KMS-11 (cell line): ENCODE data around the gene FNBP1.

Experiments
- H2AFZ ChIP-seq: fragments of 200-600 bp; sonication (generic); 2 replicates; pipeline ENCODE4 v1.6.1; 2016; ENCODE audit warnings: antibody characterized with exemption, mixed run types, low read depth
- H3K27ac ChIP-seq: fragments of 200-600 bp; sonication (generic); 2 replicates; pipeline ENCODE4 v1.6.1; 2016; ENCODE audit warnings: mild to moderate bottlenecking, mixed run types
- H3K27me3 ChIP-seq: fragments of 200-600 bp; sonication (generic); 2 replicates; pipeline ENCODE4 v1.6.1; 2017; ENCODE audit warnings: mild to moderate bottlenecking, low read depth, mixed run types, moderate library complexity; ENCODE audit not compliant: insufficient read depth
- H3K36me3 ChIP-seq: fragments of 200-600 bp; sonication (generic); 2 replicates; pipeline ENCODE4 v1.6.1; 2017; ENCODE audit warnings: mild to moderate bottlenecking, mixed run types; ENCODE audit not compliant: insufficient read depth
- H3K4me1 ChIP-seq: fragments of 200-600 bp; sonication (generic); 2 replicates; pipeline ENCODE4 v1.6.1; 2016; ENCODE audit warnings: mild to moderate bottlenecking, low read depth, mixed run types; ENCODE audit not compliant: poor library complexity, severe bottlenecking
- H3K4me2 ChIP-seq: fragments of 200-600 bp; sonication (generic); 2 replicates; pipeline ENCODE4 v1.7.0; 2016; ENCODE audit warnings: mild to moderate bottlenecking, mixed run types
- H3K4me3 ChIP-seq: fragments of 200-600 bp; sonication (generic); IDR thresholded peaks from 2 replicates; pipeline ENCODE4 v1.6.1; 2017; ENCODE audit warnings: low read depth, low read length, mixed read lengths; ENCODE audit not compliant: insufficient read depth
- H3K79me2 ChIP-seq: fragments of 200-600 bp; sonication (generic); 2 replicates; pipeline ENCODE4 v1.6.1; 2016; ENCODE audit warnings: low read depth, mixed run types; ENCODE audit not compliant: insufficient read depth
- H3K9ac ChIP-seq: fragments of 200-600 bp; sonication (generic); 2 replicates; pipeline ENCODE4 v1.6.1; 2016; ENCODE audit warnings: mild to moderate bottlenecking, mixed run types
- H4K20me1 ChIP-seq: fragments of 200-600 bp; sonication (generic); 2 replicates; pipeline ENCODE4 v1.6.1; 2016; ENCODE audit warnings: mild to moderate bottlenecking, mixed run types; ENCODE audit not compliant: insufficient read depth
- TF ChIP-seq, protein P1 (sequence below): fragments of 200-600 bp; sonication (generic); conservative IDR thresholded peaks from 2 replicates; pipeline ENCODE4 v1.6.1; 2017; ENCODE audit warnings: low read depth, mild to moderate bottlenecking, antibody characterized with exemption, low read length, moderate library complexity, mixed read lengths

FNBP1 gene

DNA sequence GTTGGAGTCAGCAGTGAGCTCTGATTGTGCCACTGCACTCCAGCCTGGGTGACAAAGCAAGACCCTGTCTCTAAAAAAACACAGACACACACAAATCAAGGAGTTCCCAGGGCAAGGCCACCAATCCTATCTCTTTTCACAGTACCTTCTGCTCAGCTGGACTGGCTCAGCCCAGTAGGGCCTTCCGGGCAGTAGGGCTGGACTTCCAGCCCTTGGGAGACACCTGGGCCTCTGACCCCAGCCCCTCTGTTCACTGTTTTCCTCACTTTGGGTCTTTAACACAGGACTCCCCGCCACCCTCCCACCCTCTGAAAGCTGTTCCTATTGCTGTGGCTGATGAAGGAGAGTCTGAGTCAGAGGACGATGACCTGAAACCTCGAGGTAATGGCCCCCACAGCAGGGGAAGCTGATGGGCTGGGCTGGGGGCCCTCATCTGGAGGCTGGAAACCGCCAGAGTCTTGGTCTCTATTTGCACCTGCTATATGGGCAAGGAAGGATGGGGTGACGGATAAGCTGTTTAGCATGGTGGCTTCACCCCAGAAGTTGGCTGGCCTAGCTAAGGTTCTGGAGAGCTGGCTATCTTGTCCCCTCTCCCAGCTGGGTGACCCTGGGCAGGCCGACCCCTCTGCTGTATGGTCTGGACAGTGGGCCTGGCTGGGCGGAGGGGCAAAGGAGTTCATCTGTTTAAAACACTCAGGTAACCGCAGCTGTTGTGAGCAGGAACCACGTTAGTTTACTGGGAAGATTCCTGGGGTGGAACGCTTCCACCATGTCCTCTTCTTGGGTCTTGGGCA is 182.1 kb downstream of the FNBP1 start:
- TF ChIP-seq, protein P1, sequence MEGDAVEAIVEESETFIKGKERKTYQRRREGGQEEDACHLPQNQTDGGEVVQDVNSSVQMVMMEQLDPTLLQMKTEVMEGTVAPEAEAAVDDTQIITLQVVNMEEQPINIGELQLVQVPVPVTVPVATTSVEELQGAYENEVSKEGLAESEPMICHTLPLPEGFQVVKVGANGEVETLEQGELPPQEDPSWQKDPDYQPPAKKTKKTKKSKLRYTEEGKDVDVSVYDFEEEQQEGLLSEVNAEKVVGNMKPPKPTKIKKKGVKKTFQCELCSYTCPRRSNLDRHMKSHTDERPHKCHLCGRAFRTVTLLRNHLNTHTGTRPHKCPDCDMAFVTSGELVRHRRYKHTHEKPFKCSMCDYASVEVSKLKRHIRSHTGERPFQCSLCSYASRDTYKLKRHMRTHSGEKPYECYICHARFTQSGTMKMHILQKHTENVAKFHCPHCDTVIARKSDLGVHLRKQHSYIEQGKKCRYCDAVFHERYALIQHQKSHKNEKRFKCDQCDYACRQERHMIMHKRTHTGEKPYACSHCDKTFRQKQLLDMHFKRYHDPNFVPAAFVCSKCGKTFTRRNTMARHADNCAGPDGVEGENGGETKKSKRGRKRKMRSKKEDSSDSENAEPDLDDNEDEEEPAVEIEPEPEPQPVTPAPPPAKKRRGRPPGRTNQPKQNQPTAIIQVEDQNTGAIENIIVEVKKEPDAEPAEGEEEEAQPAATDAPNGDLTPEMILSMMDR: no peak
- no peaks in the 10 kb centered on the region for H3K4me1 ChIP-seq
- H3K36me3 ChIP-seq: no peaks in the 10 kb centered on the region
- no peaks in the 10 kb centered on the region for H3K79me2 ChIP-seq
- no peak overlapping the region for H2AFZ ChIP-seq
- no peak overlapping the region for H3K4me2 ChIP-seq
- no peaks in the 10 kb centered on the region; the same call in 1 of the 2 replicates for H4K20me1 ChIP-seq
- no peak overlapping the region for H3K4me3 ChIP-seq
- no peaks in the 10 kb centered on the region for H3K27me3 ChIP-seq
- no peak overlapping the region for H3K9ac ChIP-seq
- H3K27ac ChIP-seq: no peak overlapping the region

DNA sequence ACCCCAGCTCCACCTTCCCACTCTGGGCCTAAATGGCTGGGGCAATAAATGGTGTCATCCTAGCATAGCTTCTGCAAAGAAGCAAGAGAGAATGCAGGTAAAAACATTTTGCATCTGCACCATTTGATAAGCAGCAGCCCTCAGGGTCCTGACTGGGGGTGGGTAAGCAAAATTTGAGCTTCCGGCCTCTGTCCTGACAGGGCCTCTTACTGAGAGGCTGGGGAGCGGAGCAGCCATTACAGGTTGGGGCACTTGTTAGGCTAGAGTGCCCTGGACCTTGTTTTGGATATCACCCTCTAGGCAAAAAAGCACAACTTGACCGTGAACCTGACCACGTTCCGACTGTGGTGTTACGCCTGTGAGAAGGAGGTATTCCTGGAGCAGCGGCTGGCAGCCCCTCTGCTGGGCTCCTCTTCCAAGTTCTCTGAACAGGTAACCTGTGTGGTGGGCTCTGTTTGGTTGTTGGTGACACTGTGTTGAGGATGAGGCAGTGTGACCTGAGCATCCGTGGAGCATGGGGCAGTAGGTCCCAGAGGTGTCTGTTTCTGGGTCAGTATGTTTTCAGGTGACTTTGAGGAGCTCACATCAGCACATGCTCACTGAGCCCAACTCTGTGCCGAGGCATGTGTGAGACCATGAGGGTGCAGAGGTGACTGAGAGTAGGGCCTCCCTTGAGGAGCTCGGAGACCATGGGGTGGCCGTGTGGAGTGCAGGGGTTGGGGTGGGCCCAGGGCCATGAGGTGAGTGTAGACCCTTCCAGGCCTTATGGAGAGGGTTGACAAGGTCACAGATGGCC is 184.6 kb downstream of the FNBP1 start:
- Histone ChIP-seq H3K4me1 (no peaks in the 10 kb centered on the region), H3K36me3 (no peaks in the 10 kb centered on the region), H3K9ac (no peak overlapping the region), H3K27ac (no peak overlapping the region), H4K20me1 (no peaks in the 10 kb centered on the region; the same call in 1 of the 2 replicates), H3K27me3 (no peaks in the 10 kb centered on the region), H3K4me2 (no peak overlapping the region), H3K79me2 (no peaks in the 10 kb centered on the region), H3K4me3 (no peak overlapping the region), H2AFZ (no peak overlapping the region)
- TF ChIP-seq, protein P1: no peak

- Histone ChIP-seq H4K20me1 (no peaks in the 10 kb centered on the region; the same call in 1 of the 2 replicates), H2AFZ (no peak overlapping the region), H3K36me3 (no peaks in the 10 kb centered on the region), H3K4me2 (no peak overlapping the region), H3K4me3 (no peak overlapping the region), H3K27me3 (no peaks in the 10 kb centered on the region), H3K79me2 (no peaks in the 10 kb centered on the region), H3K27ac (no peak overlapping the region), H3K4me1 (no peaks in the 10 kb centered on the region), H3K9ac (no peak overlapping the region)
- TF ChIP-seq, protein P1: no peak
Measured at GRCh38 chr9:129857207-129857606, 185.8 kb downstream of the FNBP1 start.

GRCh38 chr9:129854588-129855110 is 188.3 kb downstream of the FNBP1 start:
- Histone ChIP-seq H3K9ac (no peak overlapping the region), H2AFZ (no peak overlapping the region), H3K79me2 (no peaks in the 10 kb centered on the region), H3K4me3 (no peak overlapping the region), H4K20me1 (no peaks in the 10 kb centered on the region; the same call in 1 of the 2 replicates), H3K27ac (no peak overlapping the region), H3K27me3 (no peaks in the 10 kb centered on the region), H3K4me2 (no peak overlapping the region), H3K4me1 (no peaks in the 10 kb centered on the region), H3K36me3 (no peaks in the 10 kb centered on the region)
- TF ChIP-seq, protein P1: no peak
